GM12878 (cell line): ENCODE results near the gene PYGO2. TPM values are rescaled to one million over a fixed set of nuclear protein-coding genes. Genes with fewer than 3 reads are reported as not detected.

Experiments used
- ATF7 ChIP-seq: fragments of 450-650 bp; IDR thresholded peaks from 2 replicates; pipeline ENCODE4 v1.6.1; 2016; ENCODE audit warnings: low read depth, mild to moderate bottlenecking
- BHLHE40 ChIP-seq, 2 experiments: fragments of 450-650 bp in 1 of 2; IDR thresholded peaks; 2 replicates each; pipeline ENCODE4 v1.6.1; 2011 to 2017; ENCODE audit warnings: low read depth in 2 of 2, borderline replicate concordance in 1 of 2, improper control_type of control experiment in 1 of 2, low read length in 1 of 2, mild to moderate bottlenecking in 1 of 2
- CREB1 ChIP-seq: IDR thresholded peaks from 2 replicates; pipeline ENCODE4 v1.6.1; 2012; ENCODE audit warnings: low read depth, mild to moderate bottlenecking, inconsistent platforms
- DPF2 ChIP-seq: fragments of 450-650 bp; IDR thresholded peaks from 2 replicates; pipeline ENCODE4 v1.6.1; 2017; ENCODE audit warnings: mild to moderate bottlenecking
- EED ChIP-seq: sonication (generic); IDR thresholded peaks from 2 replicates; pipeline ENCODE4 v1.6.1; 2016; ENCODE audit warnings: antibody characterized with exemption, low read depth
- EGR1 ChIP-seq, 2 experiments: IDR thresholded peaks; 1 replicate in 1 of 2; 2 replicates in 1 of 2; pipeline ENCODE4 v1.6.1; 2011 to 2012; ENCODE audit warnings: low read depth in 2 of 2, low read length in 2 of 2, borderline replicate concordance in 1 of 2, mild to moderate bottlenecking in 1 of 2, moderate library complexity in 1 of 2
- ESRRA ChIP-seq: IDR thresholded peaks from 2 replicates; pipeline ENCODE4 v1.6.1; 2012; ENCODE audit warnings: mild to moderate bottlenecking, low read length, improper control_type of control experiment
- FOS ChIP-seq: IDR thresholded peaks from 3 replicates; pipeline ENCODE4 v1.6.1; 2011; ENCODE audit warnings: borderline replicate concordance; ENCODE audit not compliant: insufficient read length; ENCODE audit errors: extremely low read depth
- GATAD2B ChIP-seq: fragments of 450-650 bp; conservative IDR thresholded peaks from 2 replicates; pipeline ENCODE4 v1.6.1; 2017; ENCODE audit warnings: low read depth, mild to moderate bottlenecking, moderate library complexity
- HDAC6 ChIP-seq: fragments of 200-600 bp; sonication (generic); IDR thresholded peaks from one replicate; pipeline ENCODE4 v1.8.0; 2017; ENCODE audit warnings: antibody characterized with exemption; ENCODE audit not compliant: unreplicated experiment
- HDGF ChIP-seq: fragments of 450-650 bp; IDR thresholded peaks from 2 replicates; pipeline ENCODE4 v1.6.1; 2016; ENCODE audit warnings: antibody characterized with exemption
- IRF4 ChIP-seq: IDR thresholded peaks from 2 replicates; pipeline ENCODE4 v1.6.1; 2011; ENCODE audit warnings: low read depth, low read length
- KAT2A ChIP-seq: conservative IDR thresholded peaks from 2 replicates; pipeline ENCODE4 v1.6.1; 2011; ENCODE audit warnings: low read depth, low read length; ENCODE audit not compliant: control insufficient read depth
- KLF5 ChIP-seq: fragments of 450-650 bp; IDR thresholded peaks from 2 replicates; pipeline ENCODE4 v1.6.1; 2014; ENCODE audit warnings: mild to moderate bottlenecking; ENCODE audit not compliant: partially characterized antibody
- LARP7 ChIP-seq: fragments of 450-650 bp; IDR thresholded peaks from 2 replicates; pipeline ENCODE4 v1.6.1; 2017; ENCODE audit warnings: mild to moderate bottlenecking
- MEF2A ChIP-seq: IDR thresholded peaks from 2 replicates; pipeline ENCODE4 v1.6.1; 2011; ENCODE audit warnings: low read depth, mild to moderate bottlenecking, low read length, moderate library complexity; ENCODE audit not compliant: insufficient read depth
- MTA3 ChIP-seq: IDR thresholded peaks from 2 replicates; pipeline ENCODE4 v1.6.1; 2012; ENCODE audit warnings: low read length, inconsistent platforms, borderline replicate concordance
- NFXL1 ChIP-seq: fragments of 450-650 bp; IDR thresholded peaks from 2 replicates; pipeline ENCODE4 v1.6.1; 2017; ENCODE audit warnings: antibody characterized with exemption, mild to moderate bottlenecking, borderline replicate concordance
- NR2C1 ChIP-seq: fragments of 450-650 bp; IDR thresholded peaks from 2 replicates; pipeline ENCODE4 v1.6.1; 2017; ENCODE audit warnings: antibody characterized with exemption, mild to moderate bottlenecking, moderate library complexity
- NR2F1 ChIP-seq: fragments of 450-650 bp; conservative IDR thresholded peaks from 2 replicates; pipeline ENCODE4 v1.6.1; 2017; ENCODE audit warnings: mild to moderate bottlenecking
- RAD21 ChIP-seq: IDR thresholded peaks from 2 replicates; pipeline ENCODE4 v1.6.1; 2011; ENCODE audit warnings: mild to moderate bottlenecking, low read depth, low read length, moderate library complexity; ENCODE audit not compliant: insufficient read depth
- RBBP5 ChIP-seq: fragments of 200-600 bp; sonication (generic); conservative IDR thresholded peaks from 2 replicates; pipeline ENCODE4 v1.6.1; 2016
- RFX5 ChIP-seq: IDR thresholded peaks from 2 replicates; pipeline ENCODE4 v1.6.1; 2011; ENCODE audit warnings: low read depth, low read length, improper control_type of control experiment
- SMARCA5 ChIP-seq: fragments of 450-650 bp; IDR thresholded peaks from 2 replicates; pipeline ENCODE4 v1.6.1; 2017; ENCODE audit warnings: mild to moderate bottlenecking
- SUPT20H ChIP-seq: IDR thresholded peaks from 2 replicates; pipeline ENCODE4 v1.6.1; 2011; ENCODE audit warnings: low read depth, mild to moderate bottlenecking, low read length, moderate library complexity, borderline replicate concordance; ENCODE audit not compliant: control insufficient read depth
- TBL1XR1 ChIP-seq: IDR thresholded peaks from 2 replicates; pipeline ENCODE4 v1.6.1; 2012; ENCODE audit warnings: low read depth, low read length, improper control_type of control experiment
- TCF7 ChIP-seq: IDR thresholded peaks from 2 replicates; pipeline ENCODE4 v1.6.1; 2014; ENCODE audit warnings: antibody characterized with exemption, borderline replicate concordance
- ZBED1 ChIP-seq: IDR thresholded peaks from 2 replicates; pipeline ENCODE4 v1.6.1; 2016; ENCODE audit warnings: borderline replicate concordance
- ZNF207 ChIP-seq: fragments of 450-650 bp; IDR thresholded peaks from 2 replicates; pipeline ENCODE4 v1.6.1; 2014; ENCODE audit warnings: antibody characterized with exemption, mild to moderate bottlenecking, borderline replicate concordance
- ZNF384 ChIP-seq: IDR thresholded peaks from 2 replicates; pipeline ENCODE4 v1.6.1; 2012; ENCODE audit warnings: low read depth, mild to moderate bottlenecking, low read length, improper control_type of control experiment, borderline replicate concordance
- ZSCAN29 ChIP-seq: fragments of 450-650 bp; IDR thresholded peaks from 2 replicates; pipeline ENCODE4 v1.6.1; 2017; ENCODE audit warnings: mild to moderate bottlenecking, moderate library complexity
- polyA plus RNA-seq, 11 experiments: library from polyadenylated mRNA; depleted of rRNA in 4 of 11; unstranded in 6 of 11; stranded (reverse) in 5 of 11; fragments of >200 nt; fragmentation: Nextera tagmentation in 4 of 11; fragmentation: Illumina TruSeq in 1 of 11; extraction: Ambion mirVana in 4 of 11; extraction: Trizol in 1 of 11; gene quantifications; 1 replicate in 1 of 11; 2 replicates in 10 of 11; pipeline versions ENCODE4 v1.2.1 to v1.2.3, GENCODE V29; 2011 to 2016; ENCODE audit warnings: inconsistent platforms in 2 of 11, missing spikeins in 2 of 11, low read depth in 1 of 11
- total RNA-seq, 4 experiments: library from RNA; depleted of rRNA in 3 of 4; stranded (reverse); fragments of >200 nt in 3 of 4; fragmentation: Illumina TruSeq in 1 of 4; extraction: Trizol in 1 of 4; gene quantifications; 2 replicates each; pipeline versions ENCODE4 v1.2.1 to v1.2.3, GENCODE V29; 2013 to 2021
- TF ChIP-seq, protein P1 (sequence below): fragments of 450-650 bp; IDR thresholded peaks from 2 replicates; pipeline ENCODE4 v1.6.1; 2017; ENCODE audit warnings: borderline replicate concordance
- TF ChIP-seq, protein P2 (sequence below): IDR thresholded peaks from 2 replicates; pipeline ENCODE4 v1.6.1; 2012; ENCODE audit warnings: low read length, inconsistent platforms

Gene PYGO2
- total and polyA plus RNA-seq, 10 of the 15 experiments (the other 5 are each of a cell fraction or from before 2014, with no cell fraction given), result 8.1 to 33.8 (median 23.5) TPM

DNA sequence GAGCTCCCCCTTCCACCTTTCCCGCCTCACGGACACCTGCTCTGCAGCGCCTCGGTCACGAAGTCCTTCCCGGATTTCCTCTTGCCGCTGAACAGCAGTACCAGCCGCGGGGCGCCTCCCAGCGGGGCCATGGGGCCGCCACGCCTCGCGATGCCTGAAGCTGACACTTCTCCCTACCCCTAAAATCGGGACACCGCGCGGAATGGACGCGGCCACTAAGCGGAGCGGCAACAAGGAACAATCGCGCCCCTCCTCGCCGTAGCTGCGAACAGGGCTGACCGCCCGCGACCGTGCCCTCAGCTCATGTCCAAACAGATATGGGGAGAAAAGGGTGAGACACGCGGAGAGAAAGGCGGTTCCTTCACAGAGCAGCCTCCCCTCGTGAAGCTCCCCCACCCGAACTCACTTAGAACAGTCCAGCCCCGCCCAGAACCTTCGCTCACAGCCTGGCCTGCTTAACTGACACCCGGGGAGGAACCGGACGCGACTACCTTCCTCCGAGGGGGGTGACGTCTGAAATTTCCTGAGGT lies 25.0 kb downstream of the PYGO2 start, which contains the start of gene PMVK (continued):
- TF ChIP-seq CREB1 (no peak), SMARCA5 (peak; percentile 78; the same call in 1 of the 2 replicates), BHLHE40 (IDR thresholded peaks at IDR 0.05; ENCODE audit: borderline replicate concordance in 1 of 2, low read depth in 2 of 2, low read length in 1 of 2) (peak in 1 of 2 experiments; percentile 97; a peak in 2 of 4 replicates), NFXL1 (no peak), ZSCAN29 (no peak), MTA3 (no peak), NR2F1 (peak; percentile 82), EGR1 (IDR thresholded peaks at IDR 0.05; ENCODE audit: borderline replicate concordance in 1 of 2, low read depth in 2 of 2, low read length in 2 of 2) (peak in 1 of 2 experiments; percentile 31; a peak in 1 of 3 replicates), HDAC6 (no peak), TCF7 (no peak), RBBP5 (no peak), NR2C1 (peak; percentile 56), RFX5 (no peak), FOS (no peak), MEF2A (peak; percentile 30; the same call in 1 of the 2 replicates), TBL1XR1 (no peak; the same call in 1 of the 2 replicates), ZNF207 (no peak), ZBED1 (no peak), ATF7 (no peak), ZNF384 (no peak), GATAD2B (peak; percentile 83), HDGF (no peak), KAT2A (no peak), KLF5 (no peak), SUPT20H (no peak), ESRRA (no peak), IRF4 (no peak), DPF2 (0 out of 2 replicates have a peak, but pooled peaks have one; percentile 72), EED (peak; percentile 81), RAD21 (peak; percentile 7; the same call in 1 of the 2 replicates), LARP7 (peak; percentile 87)
- TF ChIP-seq, protein P1, sequence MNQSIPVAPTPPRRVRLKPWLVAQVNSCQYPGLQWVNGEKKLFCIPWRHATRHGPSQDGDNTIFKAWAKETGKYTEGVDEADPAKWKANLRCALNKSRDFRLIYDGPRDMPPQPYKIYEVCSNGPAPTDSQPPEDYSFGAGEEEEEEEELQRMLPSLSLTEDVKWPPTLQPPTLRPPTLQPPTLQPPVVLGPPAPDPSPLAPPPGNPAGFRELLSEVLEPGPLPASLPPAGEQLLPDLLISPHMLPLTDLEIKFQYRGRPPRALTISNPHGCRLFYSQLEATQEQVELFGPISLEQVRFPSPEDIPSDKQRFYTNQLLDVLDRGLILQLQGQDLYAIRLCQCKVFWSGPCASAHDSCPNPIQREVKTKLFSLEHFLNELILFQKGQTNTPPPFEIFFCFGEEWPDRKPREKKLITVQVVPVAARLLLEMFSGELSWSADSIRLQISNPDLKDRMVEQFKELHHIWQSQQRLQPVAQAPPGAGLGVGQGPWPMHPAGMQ, result no peak
- TF ChIP-seq, protein P2, sequence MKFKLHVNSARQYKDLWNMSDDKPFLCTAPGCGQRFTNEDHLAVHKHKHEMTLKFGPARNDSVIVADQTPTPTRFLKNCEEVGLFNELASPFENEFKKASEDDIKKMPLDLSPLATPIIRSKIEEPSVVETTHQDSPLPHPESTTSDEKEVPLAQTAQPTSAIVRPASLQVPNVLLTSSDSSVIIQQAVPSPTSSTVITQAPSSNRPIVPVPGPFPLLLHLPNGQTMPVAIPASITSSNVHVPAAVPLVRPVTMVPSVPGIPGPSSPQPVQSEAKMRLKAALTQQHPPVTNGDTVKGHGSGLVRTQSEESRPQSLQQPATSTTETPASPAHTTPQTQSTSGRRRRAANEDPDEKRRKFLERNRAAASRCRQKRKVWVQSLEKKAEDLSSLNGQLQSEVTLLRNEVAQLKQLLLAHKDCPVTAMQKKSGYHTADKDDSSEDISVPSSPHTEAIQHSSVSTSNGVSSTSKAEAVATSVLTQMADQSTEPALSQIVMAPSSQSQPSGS, result no peak
- TF ChIP-seq, all 136 proteins: peak for 44
